Omental fat pad (tissue), 4 donors: ENCODE measurements around the gene SLC25A40. TPM values are rescaled to one million over a fixed set of nuclear protein-coding genes. Genes with fewer than 3 reads are reported as not detected.

ENCODE experiments used
- ATAC-seq: fragments of 150-250 bp; one replicate; pipeline ENCODE4 v1.9.1; 2016; ENCODE audit warnings: mild to moderate bottlenecking, moderate library complexity; ENCODE audit not compliant: low FRiP score
- DNase-seq: peaks from one replicate; pipeline ENCODE4 v3.0.0-alpha.2; 2019; ENCODE audit warnings: low spot score
- total RNA-seq, 4 donors: library from RNA; depleted of rRNA; stranded (reverse); fragments of >200 nt; gene quantifications; one replicate each; pipeline ENCODE4 v1.1.0, GENCODE V29; 2016
- TF ChIP-seq, protein P1 (sequence below), 3 donors: fragments of 450-650 bp; IDR thresholded peaks; one replicate each; pipeline ENCODE4 v1.5.1; 2016 to 2017; ENCODE audit warnings: antibody characterized with exemption in 3 of 3, mild to moderate bottlenecking in 3 of 3, moderate library complexity in 2 of 3

SLC25A40 gene
- total RNA-seq, 4 donors from 2014 or later = 5.9 to 22.1 (median 8.2) TPM

DNA sequence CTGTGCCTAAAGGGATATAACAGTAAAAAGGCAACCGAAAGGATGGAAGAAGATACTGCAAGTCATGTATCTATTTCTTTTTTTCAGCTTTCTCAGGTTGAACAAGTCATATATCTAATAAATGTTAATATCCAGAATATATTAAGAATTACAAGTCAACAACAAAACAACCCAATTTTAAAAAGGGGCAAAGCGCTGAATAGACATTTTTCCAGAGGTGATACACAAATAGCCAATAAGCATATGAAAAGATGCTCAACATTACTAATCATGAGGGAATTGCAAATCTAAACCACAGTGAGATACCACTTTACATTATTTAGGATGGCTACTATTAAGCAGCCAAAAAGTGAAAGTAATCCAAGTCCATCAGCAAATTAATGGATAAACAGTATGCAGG, 23.1 kb upstream of the SLC25A40 start:
- TF ChIP-seq, protein P1, sequence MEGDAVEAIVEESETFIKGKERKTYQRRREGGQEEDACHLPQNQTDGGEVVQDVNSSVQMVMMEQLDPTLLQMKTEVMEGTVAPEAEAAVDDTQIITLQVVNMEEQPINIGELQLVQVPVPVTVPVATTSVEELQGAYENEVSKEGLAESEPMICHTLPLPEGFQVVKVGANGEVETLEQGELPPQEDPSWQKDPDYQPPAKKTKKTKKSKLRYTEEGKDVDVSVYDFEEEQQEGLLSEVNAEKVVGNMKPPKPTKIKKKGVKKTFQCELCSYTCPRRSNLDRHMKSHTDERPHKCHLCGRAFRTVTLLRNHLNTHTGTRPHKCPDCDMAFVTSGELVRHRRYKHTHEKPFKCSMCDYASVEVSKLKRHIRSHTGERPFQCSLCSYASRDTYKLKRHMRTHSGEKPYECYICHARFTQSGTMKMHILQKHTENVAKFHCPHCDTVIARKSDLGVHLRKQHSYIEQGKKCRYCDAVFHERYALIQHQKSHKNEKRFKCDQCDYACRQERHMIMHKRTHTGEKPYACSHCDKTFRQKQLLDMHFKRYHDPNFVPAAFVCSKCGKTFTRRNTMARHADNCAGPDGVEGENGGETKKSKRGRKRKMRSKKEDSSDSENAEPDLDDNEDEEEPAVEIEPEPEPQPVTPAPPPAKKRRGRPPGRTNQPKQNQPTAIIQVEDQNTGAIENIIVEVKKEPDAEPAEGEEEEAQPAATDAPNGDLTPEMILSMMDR (IDR thresholded peaks at IDR 0.05) = no peak
- ATAC-seq = no peak
- DNase-seq = no peak

DNA sequence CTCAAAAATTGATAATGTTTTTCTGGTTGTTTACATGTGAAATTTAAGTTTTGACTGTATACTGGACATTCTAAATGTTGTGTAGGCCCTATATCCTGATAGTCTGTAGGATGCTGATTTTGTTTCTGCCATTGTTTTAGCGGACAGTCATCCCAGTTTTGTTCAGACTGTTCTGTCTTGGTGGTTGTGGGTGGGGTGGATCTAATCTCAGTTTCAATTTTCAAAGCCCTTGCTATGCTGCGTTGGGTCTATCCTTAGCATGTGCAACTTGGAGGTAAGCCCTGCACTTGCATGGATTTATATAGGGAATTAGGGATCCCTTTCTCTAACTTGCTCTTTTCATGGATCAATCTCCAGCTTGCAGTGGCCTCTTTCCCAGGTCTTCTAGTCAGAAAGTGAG, 19.2 kb upstream of the SLC25A40 start:
- ATAC-seq = no peak

GRCh38 chr7:87886875-87887274, 10.7 kb upstream of the SLC25A40 start:
- no peak for ATAC-seq
- DNase-seq = no peak
- TF ChIP-seq, protein P1 (IDR thresholded peaks at IDR 0.05) = no peak

More for the DNA sequence above, 19.2 kb upstream of the SLC25A40 start:
- TF ChIP-seq, protein P1 (IDR thresholded peaks at IDR 0.05) = no peak
- DNase-seq = no peak

DNA sequence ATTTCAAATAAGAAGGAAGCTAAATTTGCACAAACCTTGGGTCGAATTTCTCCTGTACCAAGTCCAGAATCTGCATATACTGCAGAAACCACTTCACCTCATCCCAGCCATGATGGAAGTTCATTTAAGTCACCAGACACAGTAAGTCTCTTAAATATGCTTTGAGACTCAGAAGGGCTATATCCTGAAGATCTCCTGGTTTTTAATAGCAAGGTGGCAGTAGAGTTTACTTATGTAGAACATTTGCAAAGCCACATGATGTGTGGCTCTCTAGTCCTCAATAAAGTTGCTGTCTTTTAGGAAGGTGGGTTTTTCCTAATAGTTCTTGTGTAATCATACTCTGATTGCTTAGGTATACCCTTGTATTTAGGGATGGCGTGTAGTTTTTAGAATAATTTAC, 8.9 kb upstream of the SLC25A40 start:
- DNase-seq = no peak
- ATAC-seq = no peak
- TF ChIP-seq, protein P1 (IDR thresholded peaks at IDR 0.05) = no peak

DNA sequence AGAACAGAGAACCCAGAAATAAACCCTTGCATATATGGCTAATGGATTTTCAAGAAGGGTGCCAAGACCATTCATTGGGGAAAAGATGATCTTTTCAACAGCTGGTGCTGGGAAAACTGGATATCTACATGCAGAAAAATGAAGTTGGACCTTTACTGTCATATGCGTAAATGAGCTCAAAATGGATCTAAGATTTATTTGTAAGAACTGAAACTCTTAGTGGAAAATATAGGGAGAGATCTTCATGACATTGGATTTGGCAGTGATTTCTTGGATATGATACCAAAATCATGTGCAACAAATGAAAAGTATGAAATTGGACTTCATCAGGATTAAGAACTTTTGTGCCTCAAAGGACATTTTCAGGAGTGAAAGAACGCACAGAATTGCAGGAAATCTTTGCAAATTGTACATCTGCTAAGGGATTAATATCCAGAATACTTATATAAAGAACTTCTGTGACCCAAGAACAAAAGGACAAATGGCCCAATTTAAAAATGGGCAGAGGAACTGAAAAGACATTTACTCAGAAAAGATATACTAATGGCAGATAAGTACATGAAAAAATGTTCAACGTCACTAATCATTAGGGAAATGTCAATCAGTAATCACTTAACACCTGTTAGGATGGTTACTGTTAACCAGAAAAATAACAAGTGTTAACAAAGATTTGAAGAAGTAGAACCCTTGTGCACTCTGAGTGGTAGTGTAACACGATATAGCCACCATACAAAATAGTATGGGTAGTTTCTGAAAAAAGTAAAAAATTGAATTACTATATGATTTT, 6.2 kb upstream of the SLC25A40 start:
- ATAC-seq (no peak), DNase-seq (no peak)
- TF ChIP-seq, protein P1 (IDR thresholded peaks at IDR 0.05) = no peak

DNA sequence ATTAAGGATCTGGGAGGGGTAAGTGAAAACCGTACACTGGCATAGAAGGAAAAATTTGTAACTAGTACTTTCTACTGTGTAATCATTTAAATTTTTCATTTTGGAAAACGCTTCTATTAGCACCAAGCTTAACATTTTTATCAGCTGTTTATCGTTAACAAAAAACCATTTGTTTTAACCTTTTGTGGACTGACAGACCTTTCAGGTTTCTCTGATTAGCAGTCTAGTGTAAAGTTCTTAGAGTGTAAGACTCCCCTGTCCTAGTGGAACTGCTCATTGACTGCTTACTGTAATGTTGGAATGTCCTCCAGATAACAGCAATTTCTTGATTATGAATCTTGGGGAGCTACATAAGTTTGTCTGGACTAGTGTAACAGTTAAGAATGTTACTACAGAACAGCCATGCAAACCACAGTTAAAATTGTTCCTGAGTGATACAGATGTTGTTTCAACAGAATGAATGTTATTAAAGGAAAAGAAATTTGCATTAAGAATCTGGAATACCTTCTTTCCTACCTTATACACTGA, 2.1 kb upstream of the SLC25A40 start:
- ATAC-seq (no peak), DNase-seq (no peak)
- TF ChIP-seq, protein P1 (IDR thresholded peaks at IDR 0.05) = no peak
